ENCODE data around the gene MAZ.
"Not testable (repeated sequence)": the region's sequence is repeated elsewhere in the genome, so short reads cannot be mapped to it uniquely, and the experiment has no call there.

The MAZ gene

GRCh38 chr16:29806099-29806579, at the start of gene MAZ:
TSS of gene MAZ (plus strand) at chr16:29806529. CDS start at chr16:29806702, 173 bp downstream.
- no peak for DNase-seq

GRCh38 chr16:29756654-29757053, 49.7 kb upstream of the MAZ start:
- DNase-seq = no peak

- not testable (repeated sequence) for DNase-seq
Observed at GRCh38 chr16:29757086-29757485, 49.2 kb upstream of the MAZ start.

GRCh38 chr16:29757950-29758466, 48.3 kb upstream of the MAZ start:
- DNase-seq = no peak

- peak; percentile 74 to 77 for DNase-seq
Observed at GRCh38 chr16:29760567-29761279, 45.6 kb upstream of the MAZ start.

- DNase-seq = not testable (repeated sequence)
Observed at GRCh38 chr16:29761280-29761651, 45.1 kb upstream of the MAZ start.

- DNase-seq = no peak
Observed at GRCh38 chr16:29761882-29762281, 44.4 kb upstream of the MAZ start.

- no peak for DNase-seq
Observed at GRCh38 chr16:29763326-29763725, 43.0 kb upstream of the MAZ start.

GRCh38 chr16:29765167-29766032, 40.9 kb upstream of the MAZ start:
- DNase-seq = peak; percentile 52 to 55

GRCh38 chr16:29766571-29766970, 39.8 kb upstream of the MAZ start:
- no peak for DNase-seq

- no peak for DNase-seq
Observed at GRCh38 chr16:29767062-29767461, 39.3 kb upstream of the MAZ start.

- no peak for DNase-seq
Observed at GRCh38 chr16:29769507-29769906, 36.8 kb upstream of the MAZ start.

GRCh38 chr16:29770250-29770929, 35.9 kb upstream of the MAZ start:
- DNase-seq = no peak

- not testable (repeated sequence) for DNase-seq
Observed at GRCh38 chr16:29772330-29772729, 34.0 kb upstream of the MAZ start.

GRCh38 chr16:29774730-29775129, 31.6 kb upstream of the MAZ start:
- DNase-seq = no peak

GRCh38 chr16:29775742-29776408, 30.5 kb upstream of the MAZ start:
- no peak for DNase-seq

GRCh38 chr16:29777576-29778350, 28.6 kb upstream of the MAZ start, which contains the start of gene ZG16:
TSS of gene ZG16 (plus strand) at chr16:29778256. CDS start at chr16:29779267, 1,011 bp downstream.
- DNase-seq = no peak

GRCh38 chr16:29779474-29779873, 26.9 kb upstream of the MAZ start:
- DNase-seq = no peak

- DNase-seq = not testable (repeated sequence)
Observed at GRCh38 chr16:29783094-29783953, 23.0 kb upstream of the MAZ start.

- no peak for DNase-seq
Observed at GRCh38 chr16:29784157-29784556, 22.2 kb upstream of the MAZ start.
